Measurements from ENCODE around the gene AP1G1. TPM values are rescaled to one million over a fixed set of nuclear protein-coding genes. Genes with fewer than 3 reads are reported as not detected.
"Not testable (repeated sequence)": the region's sequence is repeated elsewhere in the genome, so short reads cannot be mapped to it uniquely, and the experiment has no call there.

Gene AP1G1
- total RNA-seq, 2 experiments from 2014 or later = 53.9 to 57.4 TPM

DNA sequence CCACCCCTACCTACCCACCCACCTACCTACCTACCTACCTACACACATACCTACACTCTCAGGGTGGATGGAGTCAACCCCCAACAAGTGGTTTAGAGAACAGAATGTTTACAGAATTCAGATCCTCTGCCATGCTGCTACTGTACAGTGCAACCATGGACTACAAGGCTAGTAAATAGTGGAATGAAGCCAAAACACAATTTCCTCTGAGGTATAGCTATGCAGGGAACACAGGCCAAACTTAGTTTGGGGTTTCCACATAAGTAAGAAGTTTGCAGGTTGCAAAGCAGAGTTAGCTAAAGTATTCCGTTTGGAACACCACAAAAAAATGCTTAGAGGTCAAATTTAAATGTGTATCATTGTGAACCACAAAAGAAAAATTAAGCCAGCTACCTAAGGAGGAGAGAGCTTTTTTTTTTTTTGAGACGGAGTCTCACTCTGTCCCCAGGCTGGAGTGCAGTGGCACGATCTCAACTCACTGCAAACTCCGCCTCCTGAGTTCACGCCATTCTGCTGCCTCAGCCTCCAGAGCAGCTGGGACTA is 2.7 kb upstream of the AP1G1 start:
- TF ChIP-seq, protein P1, sequence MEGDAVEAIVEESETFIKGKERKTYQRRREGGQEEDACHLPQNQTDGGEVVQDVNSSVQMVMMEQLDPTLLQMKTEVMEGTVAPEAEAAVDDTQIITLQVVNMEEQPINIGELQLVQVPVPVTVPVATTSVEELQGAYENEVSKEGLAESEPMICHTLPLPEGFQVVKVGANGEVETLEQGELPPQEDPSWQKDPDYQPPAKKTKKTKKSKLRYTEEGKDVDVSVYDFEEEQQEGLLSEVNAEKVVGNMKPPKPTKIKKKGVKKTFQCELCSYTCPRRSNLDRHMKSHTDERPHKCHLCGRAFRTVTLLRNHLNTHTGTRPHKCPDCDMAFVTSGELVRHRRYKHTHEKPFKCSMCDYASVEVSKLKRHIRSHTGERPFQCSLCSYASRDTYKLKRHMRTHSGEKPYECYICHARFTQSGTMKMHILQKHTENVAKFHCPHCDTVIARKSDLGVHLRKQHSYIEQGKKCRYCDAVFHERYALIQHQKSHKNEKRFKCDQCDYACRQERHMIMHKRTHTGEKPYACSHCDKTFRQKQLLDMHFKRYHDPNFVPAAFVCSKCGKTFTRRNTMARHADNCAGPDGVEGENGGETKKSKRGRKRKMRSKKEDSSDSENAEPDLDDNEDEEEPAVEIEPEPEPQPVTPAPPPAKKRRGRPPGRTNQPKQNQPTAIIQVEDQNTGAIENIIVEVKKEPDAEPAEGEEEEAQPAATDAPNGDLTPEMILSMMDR (IDR thresholded peaks at IDR 0.05) = no peak
- DNase-seq (no peak), ATAC-seq (no peak)
- intact Hi-C loops (cut with micrococcal nuclease) = no loop called here
- Mint-ChIP-seq H3K36me3 (ENCODE audit: low read depth) (peaks cover 9% of the 10 kb centered on the region), H3K4me1 (ENCODE audit: low read depth) (peaks cover 18% of the 10 kb centered on the region), H3K4me3 (no peak overlapping the region), H3K9me3 (no peaks in the 10 kb centered on the region), H3K27ac (no peak overlapping the region), H3K27me3 (no peaks in the 10 kb centered on the region)
- ChIA-PET POLR2A (interaction anchor here (0.6 kb wide), 1 partner anchor 523 kb away, joined by 3 read pairs; no protein-coding TSS in a partner anchor), CTCF (interaction anchor here (1.4 kb wide), 1 partner anchor 71 kb away, joined by 5 read pairs; no protein-coding TSS in a partner anchor)

DNA sequence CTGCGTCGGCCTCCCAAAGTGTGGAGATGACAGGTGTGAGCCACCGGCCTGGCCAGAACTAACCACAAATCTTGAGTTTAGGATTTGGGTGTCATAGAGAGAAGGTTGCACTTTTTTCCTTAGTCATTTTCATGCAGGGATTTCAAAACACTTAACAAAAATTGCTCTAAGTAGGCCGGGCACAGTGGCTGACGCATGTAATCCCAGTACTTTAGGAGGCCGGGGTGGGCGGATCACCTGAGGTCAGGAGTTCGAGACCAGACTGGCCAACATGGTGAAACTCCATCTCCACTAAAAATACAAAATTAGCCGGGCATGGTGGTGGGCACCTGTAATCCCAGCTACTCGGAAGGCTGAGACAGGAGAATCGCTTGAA is 1.5 kb upstream of the AP1G1 start:
- POLR2A ChIA-PET = not testable (repeated sequence)
- H3K4me1 Mint-ChIP-seq (ENCODE audit: low read depth) = peaks cover 18% of the 10 kb centered on the region
- H3K27ac Mint-ChIP-seq = peak overlapping the region; percentile 100

DNA sequence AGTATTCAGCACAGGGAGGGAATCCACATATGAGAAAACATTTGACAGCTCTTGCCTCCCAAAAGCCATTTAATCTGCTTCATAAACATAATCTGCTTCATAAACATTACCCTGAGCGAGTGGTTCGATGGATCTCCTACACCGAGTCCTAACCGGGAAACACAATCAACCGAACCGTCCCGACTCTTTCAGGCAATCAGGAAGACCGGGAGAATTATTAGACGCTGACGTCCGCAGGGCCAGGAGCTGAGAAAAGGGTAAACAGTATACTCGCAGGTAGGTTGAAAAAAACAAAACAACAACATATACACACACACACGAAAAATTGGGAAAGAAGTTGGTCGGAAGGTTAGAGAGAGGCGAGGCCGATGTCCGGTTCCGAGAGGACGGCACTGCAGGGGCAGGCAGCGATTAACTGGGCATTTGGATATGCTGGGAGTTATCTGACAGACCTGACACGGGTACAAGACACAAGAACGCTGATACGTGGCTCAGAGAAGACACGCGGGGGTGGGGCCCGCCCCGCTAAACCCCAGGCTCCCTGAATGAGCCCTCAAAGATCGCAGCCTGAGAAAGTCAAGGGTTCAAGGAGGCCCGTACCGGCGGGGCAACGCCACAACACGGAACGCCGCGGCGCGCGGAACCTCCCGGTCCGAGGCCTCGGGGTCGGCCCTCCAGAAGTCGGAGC is 585 bp downstream of the AP1G1 start:
- Mint-ChIP-seq H3K27me3 (no peaks in the 10 kb centered on the region), H3K4me3 (peak overlapping the region; percentile 99), H3K27ac (peak overlapping the region; percentile 100), H3K36me3 (ENCODE audit: low read depth) (peaks cover 14% of the 10 kb centered on the region), H3K4me1 (ENCODE audit: low read depth) (peaks cover 22% of the 10 kb centered on the region), H3K9me3 (no peaks in the 10 kb centered on the region)
- ChIA-PET POLR2A (interaction anchor here (0.6 to 3.3 kb wide), 20 partner anchors 12 to 264 kb away, joined by 3 to 19 read pairs (median 4); partner anchors contain the start of genes ATXN1L, IST1 and ZNF821), CTCF (interaction anchor here (1.4 to 2.5 kb wide), 2 partner anchors 74 to 154 kb away, joined by 6 to 32 read pairs; partner anchors contain the start of gene ZNF821)
- TF ChIP-seq, protein P1 (IDR thresholded peaks at IDR 0.05) = no peak
- DNase-seq (peak; percentile 77), ATAC-seq (peak; percentile 37)
- intact Hi-C loops (cut with micrococcal nuclease) = loop anchor here (5.0 kb wide), 2 partner anchors 74 to 89 kb away; partner anchors contain the start of genes IST1 and ZNF821

More for the DNA sequence above, 1.5 kb upstream of the AP1G1 start:
- H3K27me3 Mint-ChIP-seq; ATAC-seq; intact Hi-C loops (cut with micrococcal nuclease); CTCF ChIA-PET; DNase-seq; H3K9me3 Mint-ChIP-seq; H3K36me3 Mint-ChIP-seq (ENCODE audit: low read depth): not testable (repeated sequence)
- peak overlapping the region; percentile 99 for H3K4me3 Mint-ChIP-seq

DNA sequence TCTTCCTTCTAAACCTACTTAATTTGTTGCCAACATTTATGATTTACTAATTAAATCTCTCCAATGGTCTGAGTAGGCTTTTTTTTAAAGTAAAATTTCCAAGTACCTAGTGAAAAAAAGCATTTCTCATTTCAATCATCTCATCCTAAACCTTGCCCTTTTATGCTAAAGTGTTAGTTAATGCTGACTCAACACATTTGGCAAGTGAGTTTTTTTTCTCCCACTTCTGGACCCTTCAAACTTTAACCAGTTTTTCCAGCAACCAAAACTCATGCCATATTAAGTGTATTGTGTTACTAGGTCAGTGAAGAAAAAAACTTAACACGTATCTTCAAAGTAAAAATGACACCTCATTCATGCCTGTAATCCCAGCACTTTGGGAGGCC is 5.3 kb downstream of the AP1G1 start:
- Mint-ChIP-seq H3K4me1 (ENCODE audit: low read depth) (peaks cover 19% of the 10 kb centered on the region), H3K27me3 (no peaks in the 10 kb centered on the region), H3K4me3 (no peak overlapping the region), H3K27ac (peak overlapping the region; percentile 68), H3K9me3 (no peaks in the 10 kb centered on the region), H3K36me3 (ENCODE audit: low read depth) (peaks cover 25% of the 10 kb centered on the region)
- intact Hi-C loops (cut with micrococcal nuclease) = no loop called here
- no peak for DNase-seq
- ChIA-PET CTCF (no interaction called here), POLR2A (no interaction called here)
- TF ChIP-seq, protein P1 (IDR thresholded peaks at IDR 0.05) = no peak
- ATAC-seq = no peak

DNA sequence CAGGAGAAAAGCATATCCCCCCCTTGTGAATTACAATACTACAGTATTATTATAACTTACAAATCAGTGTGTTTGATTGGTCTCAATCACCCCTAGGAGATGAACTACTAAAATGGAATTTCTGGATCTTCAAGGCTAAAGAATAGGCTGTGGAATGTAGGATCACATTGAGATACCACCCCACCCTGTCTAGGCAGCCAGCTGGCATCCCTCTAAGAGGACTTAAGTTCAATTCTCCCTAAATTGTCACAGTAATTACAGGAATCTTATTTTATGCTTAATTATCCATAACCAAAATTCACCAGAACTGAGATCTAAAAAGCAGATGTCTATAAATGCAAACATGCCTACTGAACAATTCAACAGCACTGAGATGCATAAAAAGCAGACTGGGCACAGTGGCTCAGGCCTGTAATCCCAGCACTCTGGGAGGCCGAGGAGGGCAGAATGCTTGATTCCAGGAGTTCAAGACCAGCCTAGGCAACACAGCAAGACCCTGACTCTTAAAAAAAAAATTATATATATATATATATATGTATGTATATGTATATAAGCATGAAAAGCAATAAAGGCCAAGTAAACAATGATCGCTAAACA is 12.0 kb downstream of the AP1G1 start:
- CTCF ChIA-PET = interaction anchor here (2.4 kb wide), 1 partner anchor 86 kb away, joined by 7 read pairs; no protein-coding TSS in a partner anchor
- H3K27ac Mint-ChIP-seq = peak overlapping the region; percentile 47

More for the DNA sequence above, 12.0 kb downstream of the AP1G1 start:
- Mint-ChIP-seq H3K36me3 (ENCODE audit: low read depth) (peaks cover 27% of the 10 kb centered on the region), H3K4me1 (ENCODE audit: low read depth) (peaks cover 43% of the 10 kb centered on the region), H3K4me3 (no peak overlapping the region), H3K9me3 (no peaks in the 10 kb centered on the region), H3K27me3 (no peaks in the 10 kb centered on the region)
- ATAC-seq (no peak), DNase-seq (no peak)
- intact Hi-C loops (cut with micrococcal nuclease) = no loop called here
- TF ChIP-seq, protein P1 (IDR thresholded peaks at IDR 0.05) = no peak
- POLR2A ChIA-PET = interaction anchor here (3.2 kb wide), 1 partner anchor 11 kb away, joined by 19 read pairs; the partner anchor contains the start of gene AP1G1
